WTC11 (cell line): ENCODE results near the gene ASB13. TPM values are rescaled to one million over a fixed set of nuclear protein-coding genes. Genes with fewer than 3 reads are reported as not detected.

Experiments
- ATAC-seq: fragments of 200-7000 bp; cut with Tn5 transposase; 2 replicates; pipeline ENCODE4 v1.10.0; 2021; ENCODE audit warnings: mild to moderate bottlenecking, moderate library complexity
- CTCF ChIA-PET: fragments of 300-600 bp; sonication (Branson Sonifier 250); formaldehyde crosslinking; loops from one replicate; lab custom pipeline; 2021; ENCODE audit warnings: antibody characterized with exemption; lab: Charles Lee
- POLR2A ChIA-PET: fragments of 350-600 bp; sonication (Branson Sonifier 250); formaldehyde crosslinking; loops from one replicate; lab custom pipeline; 2021; ENCODE audit warnings: antibody characterized with exemption; lab: Charles Lee
- DNase-seq: peaks from one replicate; pipeline ENCODE4 v3.0.0; 2021; ENCODE audit warnings: low spot score
- H3K27ac Mint-ChIP-seq: 2 replicates; pipeline ENCODE4 v1.8.0; 2021; ENCODE audit warnings: mixed read lengths
- H3K27me3 Mint-ChIP-seq: 2 replicates; pipeline ENCODE4 v1.8.0; 2021; ENCODE audit warnings: low read depth, mild to moderate bottlenecking, moderate library complexity, mixed read lengths
- H3K36me3 Mint-ChIP-seq: 2 replicates; pipeline ENCODE4 v1.8.0; 2021; ENCODE audit warnings: mixed read lengths
- H3K4me1 Mint-ChIP-seq: 2 replicates; pipeline ENCODE4 v1.8.0; 2022; ENCODE audit warnings: mixed read lengths
- H3K4me3 Mint-ChIP-seq: 2 replicates; pipeline ENCODE4 v1.8.0; 2021; ENCODE audit warnings: mild to moderate bottlenecking, moderate library complexity, mixed read lengths
- H3K9me3 Mint-ChIP-seq: 2 replicates; pipeline ENCODE4 v1.8.0; 2021; ENCODE audit warnings: mixed read lengths
- CBFB ChIP-seq: sonication (generic); formaldehyde crosslinking; IDR thresholded peaks from 2 replicates; pipeline ENCODE4 v1.8.1; 2022; ENCODE audit warnings: mild to moderate bottlenecking, low read depth, missing genetic modification reagents
- CREB1 ChIP-seq: sonication (generic); formaldehyde crosslinking; IDR thresholded peaks from 2 replicates; pipeline ENCODE4 v1.8.0; 2023; ENCODE audit warnings: mild to moderate bottlenecking, missing genetic modification reagents
- CREM ChIP-seq: sonication (generic); formaldehyde crosslinking; IDR thresholded peaks from 2 replicates; pipeline ENCODE4 v1.8.1; 2022; ENCODE audit warnings: mild to moderate bottlenecking, missing genetic modification reagents, moderate library complexity
- ESRRA ChIP-seq: sonication (generic); formaldehyde crosslinking; IDR thresholded peaks from 2 replicates; pipeline ENCODE4 v1.8.1; 2022; ENCODE audit warnings: mild to moderate bottlenecking, missing genetic modification reagents, borderline replicate concordance
- FOXK1 ChIP-seq: sonication (generic); formaldehyde crosslinking; IDR thresholded peaks from 2 replicates; pipeline ENCODE4 v1.8.0; 2022; ENCODE audit warnings: mild to moderate bottlenecking, moderate library complexity, missing genetic modification reagents
- FOXP1 ChIP-seq: sonication (generic); formaldehyde crosslinking; IDR thresholded peaks from 2 replicates; pipeline ENCODE4 v1.8.0; 2022; ENCODE audit warnings: missing genetic modification reagents, mild to moderate bottlenecking, moderate library complexity, borderline replicate concordance
- HMGA2 ChIP-seq: fragments of 250-450 bp; sonication (Bioruptor Pico); IDR thresholded peaks from 2 replicates; pipeline ENCODE4 v1.4.0; 2021; ENCODE audit warnings: mild to moderate bottlenecking, moderate library complexity
- MYBL2 ChIP-seq: sonication (generic); formaldehyde crosslinking; IDR thresholded peaks from 2 replicates; pipeline ENCODE4 v1.8.1; 2023; ENCODE audit warnings: mild to moderate bottlenecking, moderate library complexity, missing genetic modification reagents
- NFYB ChIP-seq: sonication (generic); formaldehyde crosslinking; conservative IDR thresholded peaks from 2 replicates; pipeline ENCODE4 v1.8.0; 2022; ENCODE audit warnings: low read depth, missing genetic modification reagents
- SMAD4 ChIP-seq: sonication (generic); formaldehyde crosslinking; IDR thresholded peaks from 2 replicates; pipeline ENCODE4 v1.8.0; 2022; ENCODE audit warnings: mild to moderate bottlenecking, missing genetic modification reagents
- SP1 ChIP-seq: sonication (generic); formaldehyde crosslinking; conservative IDR thresholded peaks from 2 replicates; pipeline ENCODE4 v1.8.1; 2022; ENCODE audit warnings: missing genetic modification reagents
- ZBTB21 ChIP-seq: sonication (generic); formaldehyde crosslinking; IDR thresholded peaks from 2 replicates; pipeline ENCODE4 v1.8.1; 2023; ENCODE audit warnings: mild to moderate bottlenecking, missing genetic modification reagents, borderline replicate concordance
- ZNF423 ChIP-seq: fragments of 250-450 bp; sonication (Bioruptor Pico); IDR thresholded peaks from 2 replicates; pipeline ENCODE4 v2.1.2; 2022; ENCODE audit warnings: mild to moderate bottlenecking, moderate library complexity
- total RNA-seq: library from RNA; stranded (reverse); gene quantifications from 3 replicates; pipeline ENCODE4 v1.2.3, GENCODE V29; 2021
- TF ChIP-seq, protein P1 (sequence below): fragments of 250-450 bp; sonication (Bioruptor Pico); IDR thresholded peaks from 2 replicates; pipeline ENCODE4 v1.9.0; 2021; ENCODE audit warnings: mild to moderate bottlenecking, borderline replicate concordance
- TF ChIP-seq, protein P2 (sequence below): sonication (generic); formaldehyde crosslinking; IDR thresholded peaks from 2 replicates; pipeline ENCODE4 v1.8.1; 2022; ENCODE audit warnings: mild to moderate bottlenecking, moderate library complexity, missing genetic modification reagents
- TF ChIP-seq, protein P3 (sequence below): fragments of 250-450 bp; sonication (Bioruptor Pico); IDR thresholded peaks from 2 replicates; pipeline ENCODE4 v1.9.0; 2021; ENCODE audit warnings: moderate library complexity, mild to moderate bottlenecking, inconsistent platforms, borderline replicate concordance
- TF ChIP-seq, protein P4 (sequence below): sonication (generic); formaldehyde crosslinking; IDR thresholded peaks from 2 replicates; pipeline ENCODE4 v1.8.0; 2022; ENCODE audit warnings: mild to moderate bottlenecking, missing genetic modification reagents
- TF ChIP-seq, protein P5 (sequence below): fragments of 200-600 bp; IDR thresholded peaks from 2 replicates; pipeline ENCODE4 v1.8.0; 2022; ENCODE audit warnings: antibody characterized with exemption

Gene ASB13
- total RNA-seq, 1 experiment from 2014 or later, result 23.4 TPM

DNA sequence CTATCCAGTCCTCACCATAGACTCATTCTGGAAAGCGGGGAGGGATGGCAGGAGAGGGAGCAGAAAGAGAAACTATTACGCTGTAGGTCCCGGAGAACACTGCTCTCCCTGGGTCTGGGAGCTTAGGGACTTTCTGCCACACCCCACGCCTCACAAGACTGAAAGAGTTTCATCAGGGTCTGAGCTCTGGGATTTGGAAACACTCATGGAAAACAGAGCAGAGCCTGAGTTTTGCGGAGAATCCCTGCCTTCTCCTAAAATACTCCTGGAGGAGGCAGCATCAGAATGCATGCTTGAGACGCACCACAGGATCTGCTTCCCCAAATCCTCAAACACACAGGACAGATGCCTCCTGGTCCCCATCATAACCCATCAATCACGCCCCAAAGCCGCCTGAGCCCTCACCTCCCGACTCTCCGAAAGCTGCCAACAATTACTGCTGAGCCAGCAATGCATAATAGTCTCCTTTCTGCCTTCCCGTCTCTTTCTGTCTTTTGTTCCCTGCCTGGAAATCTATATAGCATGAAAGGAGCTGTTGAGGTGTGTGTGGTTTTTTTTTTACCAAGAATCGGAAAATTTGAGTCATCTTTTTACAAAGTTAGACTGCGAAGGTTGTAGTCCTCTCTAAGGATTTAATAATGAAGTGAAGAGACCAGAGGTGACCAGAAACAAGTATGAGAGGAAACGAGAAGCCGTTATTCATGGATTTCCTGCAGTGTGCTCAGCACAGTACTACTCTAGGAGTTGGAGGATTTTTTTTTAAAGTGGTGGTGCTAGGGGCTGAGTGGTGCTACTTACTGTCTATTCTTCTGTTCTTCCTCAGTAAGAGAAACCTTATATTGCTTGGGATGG is 37.7 kb downstream of the ASB13 start (continued):
- TF ChIP-seq CREM (CRISPR knock-in tag), result no peak
- TF ChIP-seq FOXP1, result no peak
- TF ChIP-seq HMGA2 (CRISPR knock-in tag), result no peak
- no peak for TF ChIP-seq CBFB (CRISPR knock-in tag)
- TF ChIP-seq, protein P1, sequence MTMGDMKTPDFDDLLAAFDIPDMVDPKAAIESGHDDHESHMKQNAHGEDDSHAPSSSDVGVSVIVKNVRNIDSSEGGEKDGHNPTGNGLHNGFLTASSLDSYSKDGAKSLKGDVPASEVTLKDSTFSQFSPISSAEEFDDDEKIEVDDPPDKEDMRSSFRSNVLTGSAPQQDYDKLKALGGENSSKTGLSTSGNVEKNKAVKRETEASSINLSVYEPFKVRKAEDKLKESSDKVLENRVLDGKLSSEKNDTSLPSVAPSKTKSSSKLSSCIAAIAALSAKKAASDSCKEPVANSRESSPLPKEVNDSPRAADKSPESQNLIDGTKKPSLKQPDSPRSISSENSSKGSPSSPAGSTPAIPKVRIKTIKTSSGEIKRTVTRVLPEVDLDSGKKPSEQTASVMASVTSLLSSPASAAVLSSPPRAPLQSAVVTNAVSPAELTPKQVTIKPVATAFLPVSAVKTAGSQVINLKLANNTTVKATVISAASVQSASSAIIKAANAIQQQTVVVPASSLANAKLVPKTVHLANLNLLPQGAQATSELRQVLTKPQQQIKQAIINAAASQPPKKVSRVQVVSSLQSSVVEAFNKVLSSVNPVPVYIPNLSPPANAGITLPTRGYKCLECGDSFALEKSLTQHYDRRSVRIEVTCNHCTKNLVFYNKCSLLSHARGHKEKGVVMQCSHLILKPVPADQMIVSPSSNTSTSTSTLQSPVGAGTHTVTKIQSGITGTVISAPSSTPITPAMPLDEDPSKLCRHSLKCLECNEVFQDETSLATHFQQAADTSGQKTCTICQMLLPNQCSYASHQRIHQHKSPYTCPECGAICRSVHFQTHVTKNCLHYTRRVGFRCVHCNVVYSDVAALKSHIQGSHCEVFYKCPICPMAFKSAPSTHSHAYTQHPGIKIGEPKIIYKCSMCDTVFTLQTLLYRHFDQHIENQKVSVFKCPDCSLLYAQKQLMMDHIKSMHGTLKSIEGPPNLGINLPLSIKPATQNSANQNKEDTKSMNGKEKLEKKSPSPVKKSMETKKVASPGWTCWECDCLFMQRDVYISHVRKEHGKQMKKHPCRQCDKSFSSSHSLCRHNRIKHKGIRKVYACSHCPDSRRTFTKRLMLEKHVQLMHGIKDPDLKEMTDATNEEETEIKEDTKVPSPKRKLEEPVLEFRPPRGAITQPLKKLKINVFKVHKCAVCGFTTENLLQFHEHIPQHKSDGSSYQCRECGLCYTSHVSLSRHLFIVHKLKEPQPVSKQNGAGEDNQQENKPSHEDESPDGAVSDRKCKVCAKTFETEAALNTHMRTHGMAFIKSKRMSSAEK (CRISPR knock-in tag), result no peak
- TF ChIP-seq, protein P2, sequence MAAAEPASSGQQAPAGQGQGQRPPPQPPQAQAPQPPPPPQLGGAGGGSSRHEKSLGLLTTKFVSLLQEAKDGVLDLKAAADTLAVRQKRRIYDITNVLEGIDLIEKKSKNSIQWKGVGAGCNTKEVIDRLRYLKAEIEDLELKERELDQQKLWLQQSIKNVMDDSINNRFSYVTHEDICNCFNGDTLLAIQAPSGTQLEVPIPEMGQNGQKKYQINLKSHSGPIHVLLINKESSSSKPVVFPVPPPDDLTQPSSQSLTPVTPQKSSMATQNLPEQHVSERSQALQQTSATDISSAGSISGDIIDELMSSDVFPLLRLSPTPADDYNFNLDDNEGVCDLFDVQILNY, result no peak
- TF ChIP-seq, all 79 proteins: peak for 0

DNA sequence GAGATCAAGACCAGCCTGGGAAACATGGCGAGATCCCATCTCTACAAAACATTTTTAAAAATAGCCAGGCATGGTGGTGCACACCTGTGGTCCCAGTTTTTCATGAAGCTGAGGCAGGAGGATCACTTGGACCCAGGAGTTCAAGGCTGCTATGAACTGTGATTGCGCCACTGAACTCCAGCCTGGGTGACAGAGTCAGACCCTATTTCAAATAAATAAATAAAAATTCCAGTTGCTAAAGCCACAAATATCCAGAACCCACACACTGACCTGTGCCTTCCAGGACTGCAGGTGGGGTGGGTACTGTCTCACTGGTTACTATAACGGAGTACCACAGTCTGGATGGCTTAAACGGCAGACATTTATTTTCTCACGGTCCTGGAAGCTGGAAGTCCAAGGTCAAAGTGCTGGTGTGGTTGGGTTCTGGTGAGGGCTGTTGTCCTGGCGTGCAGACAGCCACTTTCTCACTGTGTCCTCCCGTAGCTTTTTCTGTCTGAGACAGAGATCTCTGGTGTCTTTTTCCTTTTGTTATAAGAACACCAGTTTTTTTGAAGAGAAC is 38.8 kb downstream of the ASB13 start:
- Mint-ChIP-seq H3K36me3 (no peaks in the 10 kb centered on the region), H3K9me3 (no peaks in the 10 kb centered on the region), H3K4me1 (peaks cover 10% of the 10 kb centered on the region), H3K27ac (no peak overlapping the region), H3K4me3 (no peak overlapping the region), H3K27me3 (no peaks in the 10 kb centered on the region)
- ChIA-PET CTCF (interaction anchor here (1.6 kb wide), 1 partner anchor 38 kb away, joined by 4 read pairs; no protein-coding TSS in a partner anchor), POLR2A (no interaction called here)
- ATAC-seq (no peak), DNase-seq (no peak)
- TF ChIP-seq, protein P3, sequence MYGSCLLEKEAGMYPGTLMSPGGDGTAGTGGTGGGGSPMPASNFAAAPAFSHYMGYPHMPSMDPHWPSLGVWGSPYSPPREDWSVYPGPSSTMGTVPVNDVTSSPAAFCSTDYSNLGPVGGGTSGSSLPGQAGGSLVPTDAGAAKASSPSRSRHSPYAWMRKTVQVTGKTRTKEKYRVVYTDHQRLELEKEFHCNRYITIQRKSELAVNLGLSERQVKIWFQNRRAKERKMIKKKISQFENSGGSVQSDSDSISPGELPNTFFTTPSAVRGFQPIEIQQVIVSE (CRISPR knock-in tag), result no peak
- TF ChIP-seq ESRRA (CRISPR knock-in tag), result no peak
- TF ChIP-seq ZNF423 (CRISPR knock-in tag), result no peak
- no peak for TF ChIP-seq CREB1 (CRISPR knock-in tag)
- no peak for TF ChIP-seq FOXK1 (CRISPR knock-in tag)
- TF ChIP-seq, protein P4, sequence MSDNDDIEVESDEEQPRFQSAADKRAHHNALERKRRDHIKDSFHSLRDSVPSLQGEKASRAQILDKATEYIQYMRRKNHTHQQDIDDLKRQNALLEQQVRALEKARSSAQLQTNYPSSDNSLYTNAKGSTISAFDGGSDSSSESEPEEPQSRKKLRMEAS (CRISPR knock-in tag), result no peak
- TF ChIP-seq ZBTB21 (CRISPR knock-in tag), result no peak
- TF ChIP-seq SP1 (CRISPR knock-in tag), result no peak
- TF ChIP-seq, protein P5, sequence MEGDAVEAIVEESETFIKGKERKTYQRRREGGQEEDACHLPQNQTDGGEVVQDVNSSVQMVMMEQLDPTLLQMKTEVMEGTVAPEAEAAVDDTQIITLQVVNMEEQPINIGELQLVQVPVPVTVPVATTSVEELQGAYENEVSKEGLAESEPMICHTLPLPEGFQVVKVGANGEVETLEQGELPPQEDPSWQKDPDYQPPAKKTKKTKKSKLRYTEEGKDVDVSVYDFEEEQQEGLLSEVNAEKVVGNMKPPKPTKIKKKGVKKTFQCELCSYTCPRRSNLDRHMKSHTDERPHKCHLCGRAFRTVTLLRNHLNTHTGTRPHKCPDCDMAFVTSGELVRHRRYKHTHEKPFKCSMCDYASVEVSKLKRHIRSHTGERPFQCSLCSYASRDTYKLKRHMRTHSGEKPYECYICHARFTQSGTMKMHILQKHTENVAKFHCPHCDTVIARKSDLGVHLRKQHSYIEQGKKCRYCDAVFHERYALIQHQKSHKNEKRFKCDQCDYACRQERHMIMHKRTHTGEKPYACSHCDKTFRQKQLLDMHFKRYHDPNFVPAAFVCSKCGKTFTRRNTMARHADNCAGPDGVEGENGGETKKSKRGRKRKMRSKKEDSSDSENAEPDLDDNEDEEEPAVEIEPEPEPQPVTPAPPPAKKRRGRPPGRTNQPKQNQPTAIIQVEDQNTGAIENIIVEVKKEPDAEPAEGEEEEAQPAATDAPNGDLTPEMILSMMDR, result no peak
- no peak for TF ChIP-seq MYBL2
- TF ChIP-seq NFYB (CRISPR knock-in tag), result no peak
- no peak for TF ChIP-seq SMAD4
